Mesothelial cell of epicardium (in vitro differentiated cells): ENCODE results near the gene SDC3. TPM values are rescaled to one million over a fixed set of nuclear protein-coding genes. Genes with fewer than 3 reads are reported as not detected.

Source experiments
- DNase-seq, 2 experiments: peaks; one replicate each; pipeline ENCODE4 v3.0.0; 2021; ENCODE audit warnings: low spot score in 2 of 2; ENCODE audit not compliant: unreplicated experiment in 2 of 2
- H3K27ac Mint-ChIP-seq: 2 replicates; pipeline ENCODE4 v1.8.0; 2021; ENCODE audit warnings: mixed read lengths
- H3K27me3 Mint-ChIP-seq: 2 replicates; pipeline ENCODE4 v1.8.0; 2021; ENCODE audit warnings: low read depth, mixed read lengths
- H3K36me3 Mint-ChIP-seq: 2 replicates; pipeline ENCODE4 v1.8.0; 2021; ENCODE audit warnings: mixed read lengths
- H3K4me1 Mint-ChIP-seq: 2 replicates; pipeline ENCODE4 v1.8.0; 2021; ENCODE audit warnings: mixed read lengths
- H3K4me3 Mint-ChIP-seq: 2 replicates; pipeline ENCODE4 v1.8.0; 2021; ENCODE audit warnings: mild to moderate bottlenecking, moderate library complexity, mixed read lengths
- H3K9me3 Mint-ChIP-seq: 2 replicates; pipeline ENCODE4 v1.8.0; 2021; ENCODE audit warnings: mixed read lengths
- CTCF ChIP-seq: fragments of 200-600 bp; sonication (generic); IDR thresholded peaks from one replicate; pipeline ENCODE4 v1.5.0; 2021; ENCODE audit warnings: antibody characterized with exemption; ENCODE audit not compliant: unreplicated experiment
- total RNA-seq: library from RNA; stranded (reverse); gene quantifications from 3 replicates; pipeline ENCODE4 v1.2.1, GENCODE V29; 2021

Gene SDC3
- total RNA-seq, 1 donor from 2014 or later: 46.7 TPM

GRCh38 chr1:30915491-30916230 lies 7.1 kb upstream of the SDC3 start:
- TF ChIP-seq CTCF: no peak
- H3K9me3 Mint-ChIP-seq: no peaks in the 10 kb centered on the region
- no peak overlapping the region for H3K27ac Mint-ChIP-seq
- no peaks in the 10 kb centered on the region for H3K36me3 Mint-ChIP-seq
- H3K27me3 Mint-ChIP-seq: no peaks in the 10 kb centered on the region
- no peak for DNase-seq
- H3K4me3 Mint-ChIP-seq: no peak overlapping the region
- H3K4me1 Mint-ChIP-seq: peaks cover 15% of the 10 kb centered on the region

- H3K4me3 Mint-ChIP-seq: no peak overlapping the region
Observed at GRCh38 chr1:30914931-30915330, 6.4 kb upstream of the SDC3 start.

GRCh38 chr1:30914587-30914922 lies 6.0 kb upstream of the SDC3 start:
- Mint-ChIP-seq H3K27me3 (peaks cover 1% of the 10 kb centered on the region), H3K4me3 (no peak overlapping the region), H3K9me3 (no peaks in the 10 kb centered on the region), H3K36me3 (no peaks in the 10 kb centered on the region), H3K27ac (no peak overlapping the region), H3K4me1 (peaks cover 14% of the 10 kb centered on the region)
- no peak for DNase-seq
- no peak for TF ChIP-seq CTCF

More at GRCh38 chr1:30914931-30915330, 6.4 kb upstream of the SDC3 start:
- TF ChIP-seq CTCF: no peak
- H3K4me1 Mint-ChIP-seq: peaks cover 14% of the 10 kb centered on the region
- DNase-seq: no peak
- H3K36me3 Mint-ChIP-seq: no peaks in the 10 kb centered on the region
- H3K9me3 Mint-ChIP-seq: no peaks in the 10 kb centered on the region
- no peak overlapping the region for H3K27ac Mint-ChIP-seq
- H3K27me3 Mint-ChIP-seq: no peaks in the 10 kb centered on the region

- no peak overlapping the region for H3K4me3 Mint-ChIP-seq
Observed at GRCh38 chr1:30912913-30913652, 4.5 kb upstream of the SDC3 start.

GRCh38 chr1:30912224-30912623 lies 3.7 kb upstream of the SDC3 start:
- Mint-ChIP-seq H3K4me1 (peaks cover 10% of the 10 kb centered on the region), H3K27me3 (peaks cover 9% of the 10 kb centered on the region), H3K36me3 (no peaks in the 10 kb centered on the region), H3K9me3 (no peaks in the 10 kb centered on the region), H3K4me3 (no peak overlapping the region), H3K27ac (no peak overlapping the region)
- DNase-seq: no peak
- TF ChIP-seq CTCF: no peak

More at GRCh38 chr1:30912913-30913652, 4.5 kb upstream of the SDC3 start:
- TF ChIP-seq CTCF: no peak
- H3K27ac Mint-ChIP-seq: no peak overlapping the region
- DNase-seq: no peak
- peaks cover 3% of the 10 kb centered on the region for H3K27me3 Mint-ChIP-seq
- H3K36me3 Mint-ChIP-seq: no peaks in the 10 kb centered on the region
- H3K4me1 Mint-ChIP-seq: peaks cover 10% of the 10 kb centered on the region
- H3K9me3 Mint-ChIP-seq: no peaks in the 10 kb centered on the region
